Lower leg skin (tissue), 4 donors: ENCODE measurements around the gene RAB21. TPM values are rescaled to one million over a fixed set of nuclear protein-coding genes. Genes with fewer than 3 reads are reported as not detected.

Source experiments
- DNase-seq, 2 donors: peaks; one replicate each; pipeline ENCODE4 v3.0.0-alpha.2; 2019; ENCODE audit warnings: low spot score in 2 of 2
- H3K4me3 ChIP-seq: fragments of 200-600 bp; sonication (generic); 2 replicates; pipeline ENCODE4 v1.5.1; 2017; ENCODE audit warnings: mild to moderate bottlenecking, low read depth; ENCODE audit not compliant: poor library complexity, severe bottlenecking
- POLR2A ChIP-seq, 2 donors: fragments of 450-650 bp; IDR thresholded peaks; one replicate each; pipeline ENCODE4 v1.6.1; 2016 to 2017; ENCODE audit warnings: antibody characterized with exemption in 2 of 2, mild to moderate bottlenecking in 1 of 2, moderate library complexity in 1 of 2
- WGBS, 2 donors: methylation state at CpG; one replicate each; pipeline ENCODE4 v1.1.5; 2018; 5-methylcytosine and 5-hydroxymethylcytosine counted together
- intact Hi-C: fragments of 100-400 bp; cut with DNase I; formaldehyde crosslinking; loops from one replicate; pipeline ENCODE4 v1.15.0; 2023; ENCODE audit warnings: low total_unique reads
- total RNA-seq, 4 donors: library from RNA; depleted of rRNA; stranded (reverse); fragments of >200 nt; gene quantifications; one replicate each; pipeline ENCODE4 v1.1.0, GENCODE V29; 2016
- TF ChIP-seq, protein P1 (sequence below), 3 donors: fragments of 450-650 bp; IDR thresholded peaks; one replicate each; pipeline ENCODE4 v1.5.1; 2016; ENCODE audit warnings: antibody characterized with exemption in 3 of 3, mild to moderate bottlenecking in 3 of 3, moderate library complexity in 2 of 3

The RAB21 gene
- total RNA-seq, 4 donors from 2014 or later: 34.2 to 51.8 (median 39.1) TPM

DNA sequence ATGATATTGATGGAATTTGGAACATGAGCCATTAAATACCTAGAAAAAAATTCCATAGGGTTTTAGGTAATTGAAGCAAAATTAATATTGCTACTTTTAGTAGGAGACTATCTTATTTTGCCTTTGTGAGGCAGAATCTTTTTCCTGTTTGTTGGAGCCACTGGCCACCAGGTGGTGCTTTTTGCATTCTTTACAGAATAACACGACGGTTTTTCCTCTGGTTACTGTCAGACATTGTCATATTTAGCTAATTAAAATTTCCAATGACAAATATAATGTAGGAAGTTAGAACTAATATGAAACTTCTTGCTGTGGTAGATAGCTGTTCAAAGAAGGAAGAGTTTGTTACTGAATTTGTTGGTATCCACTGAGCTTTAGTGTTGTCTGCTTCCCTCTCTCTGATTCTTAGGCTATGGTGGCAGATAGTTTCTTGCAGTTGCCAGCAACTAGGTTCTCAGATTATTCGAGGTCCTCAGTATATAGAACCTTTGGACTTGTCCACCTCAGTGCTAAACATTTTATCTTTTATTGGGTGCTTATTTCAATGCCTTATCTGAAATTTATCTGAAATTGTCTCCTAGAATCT is 25.7 kb downstream of the RAB21 start:
- no peak overlapping the region for H3K4me3 ChIP-seq
- DNase-seq: no peak
- TF ChIP-seq POLR2A (IDR thresholded peaks at IDR 0.05): no peak
- TF ChIP-seq, protein P1, sequence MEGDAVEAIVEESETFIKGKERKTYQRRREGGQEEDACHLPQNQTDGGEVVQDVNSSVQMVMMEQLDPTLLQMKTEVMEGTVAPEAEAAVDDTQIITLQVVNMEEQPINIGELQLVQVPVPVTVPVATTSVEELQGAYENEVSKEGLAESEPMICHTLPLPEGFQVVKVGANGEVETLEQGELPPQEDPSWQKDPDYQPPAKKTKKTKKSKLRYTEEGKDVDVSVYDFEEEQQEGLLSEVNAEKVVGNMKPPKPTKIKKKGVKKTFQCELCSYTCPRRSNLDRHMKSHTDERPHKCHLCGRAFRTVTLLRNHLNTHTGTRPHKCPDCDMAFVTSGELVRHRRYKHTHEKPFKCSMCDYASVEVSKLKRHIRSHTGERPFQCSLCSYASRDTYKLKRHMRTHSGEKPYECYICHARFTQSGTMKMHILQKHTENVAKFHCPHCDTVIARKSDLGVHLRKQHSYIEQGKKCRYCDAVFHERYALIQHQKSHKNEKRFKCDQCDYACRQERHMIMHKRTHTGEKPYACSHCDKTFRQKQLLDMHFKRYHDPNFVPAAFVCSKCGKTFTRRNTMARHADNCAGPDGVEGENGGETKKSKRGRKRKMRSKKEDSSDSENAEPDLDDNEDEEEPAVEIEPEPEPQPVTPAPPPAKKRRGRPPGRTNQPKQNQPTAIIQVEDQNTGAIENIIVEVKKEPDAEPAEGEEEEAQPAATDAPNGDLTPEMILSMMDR (IDR thresholded peaks at IDR 0.05): no peak
- intact Hi-C loops: no loop called here
- WGBS, 2 donors: 8 to 16% methylated on average over 3 of the region's 3 CpGs

DNA sequence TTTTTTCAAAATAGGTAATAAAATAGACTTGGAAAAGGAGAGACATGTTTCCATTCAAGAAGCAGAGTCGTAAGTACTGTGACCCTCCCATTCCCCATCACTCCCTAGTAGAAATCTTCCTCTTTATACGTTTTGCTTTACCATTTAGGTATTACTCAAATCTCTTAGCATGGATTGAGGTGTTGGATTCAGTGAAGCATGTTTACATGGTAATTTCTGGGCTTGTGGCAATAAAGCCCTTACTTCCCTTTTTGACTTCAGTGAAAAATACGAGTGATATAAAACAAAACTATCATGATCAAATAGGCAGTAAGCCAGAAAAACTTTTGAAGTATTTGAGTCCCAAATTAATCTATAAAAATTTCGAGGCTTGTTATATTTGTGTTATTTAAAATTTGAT is 27.4 kb downstream of the RAB21 start:
- DNase-seq: no peak
- 69 to 72% methylated on average over 4 of the region's 4 CpGs for WGBS, 2 donors
- intact Hi-C loops: no loop called here
- H3K4me3 ChIP-seq: no peak overlapping the region
- TF ChIP-seq, protein P1 (IDR thresholded peaks at IDR 0.05): no peak
- no peak for TF ChIP-seq POLR2A (IDR thresholded peaks at IDR 0.05)

DNA sequence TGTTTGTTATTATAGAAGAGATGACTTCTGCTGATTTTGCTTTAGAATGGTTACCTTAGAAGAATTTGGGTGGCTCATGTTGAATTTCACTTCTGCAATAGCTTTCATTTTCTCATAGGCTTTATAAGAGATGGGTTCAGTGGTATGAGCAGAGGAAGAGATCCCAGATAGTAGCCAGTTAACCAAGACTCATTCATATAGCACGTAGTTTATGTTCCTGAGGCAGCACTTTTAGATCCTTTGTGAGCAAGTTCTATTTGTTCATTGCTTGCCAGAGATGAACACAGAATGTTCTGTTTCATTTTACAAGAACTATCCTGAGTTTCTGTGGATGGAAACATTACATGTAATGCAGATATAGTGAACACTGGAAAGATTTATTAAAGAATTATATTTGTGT is 32.2 kb downstream of the RAB21 start:
- WGBS, 2 donors: 78 to 80% methylated on average over 1 of the region's 1 CpG
- intact Hi-C loops: no loop called here
- H3K4me3 ChIP-seq: no peak overlapping the region
- DNase-seq: no peak
- TF ChIP-seq, protein P1 (IDR thresholded peaks at IDR 0.05): no peak
- no peak for TF ChIP-seq POLR2A (IDR thresholded peaks at IDR 0.05)

DNA sequence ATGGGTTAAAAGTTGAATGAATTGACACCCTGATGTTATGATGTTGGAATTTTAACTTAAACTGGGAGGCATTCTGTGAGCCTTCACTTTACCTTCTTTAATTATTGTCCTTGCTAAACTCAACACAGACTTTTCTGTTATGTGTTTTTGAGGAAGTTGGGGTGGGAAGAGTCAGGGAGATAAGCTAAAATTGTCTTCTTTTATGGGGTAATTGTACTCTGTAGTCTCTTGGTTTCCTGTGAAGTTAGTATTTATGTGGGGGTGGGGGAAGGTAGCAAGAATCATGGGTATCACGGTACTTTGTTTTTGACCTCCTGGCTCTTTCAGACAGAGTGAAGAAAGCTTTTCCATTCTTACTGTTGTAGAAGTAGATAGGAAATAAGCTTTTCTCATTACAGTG is 32.9 kb downstream of the RAB21 start:
- WGBS, 2 donors: 69 to 82% methylated on average over 1 of the region's 1 CpG
- intact Hi-C loops: no loop called here
- no peak overlapping the region for H3K4me3 ChIP-seq
- no peak for DNase-seq
- TF ChIP-seq POLR2A (IDR thresholded peaks at IDR 0.05): no peak
- TF ChIP-seq, protein P1 (IDR thresholded peaks at IDR 0.05): no peak

DNA sequence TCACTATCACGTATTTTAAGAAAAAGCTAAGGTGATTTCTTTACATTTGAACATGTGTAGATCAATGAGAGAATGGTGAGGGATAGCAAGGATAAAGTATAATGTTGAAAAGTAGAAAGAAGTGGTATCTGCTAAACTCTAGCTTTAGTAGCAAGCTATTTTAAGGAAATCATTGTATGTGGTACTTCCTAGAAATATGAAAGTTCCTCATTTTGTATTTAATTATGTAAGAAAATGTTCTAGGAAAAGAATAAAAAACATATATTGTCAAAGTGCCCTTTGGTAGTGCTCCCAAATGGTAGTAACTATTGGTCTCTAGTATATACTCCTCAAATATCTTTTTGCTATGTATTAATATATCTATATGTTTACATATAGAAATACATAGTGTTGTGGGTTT is 35.7 kb downstream of the RAB21 start:
- intact Hi-C loops: no loop called here
- no peak for DNase-seq
- WGBS, 2 donors: 55 to 94% methylated on average over 1 of the region's 1 CpG
- TF ChIP-seq, protein P1 (IDR thresholded peaks at IDR 0.05): no peak
- TF ChIP-seq POLR2A (IDR thresholded peaks at IDR 0.05): no peak
- no peak overlapping the region for H3K4me3 ChIP-seq
